HS-27A (cell line): Measurements from ENCODE around the gene HS3ST3B1.

Experiments used
- DNase-seq: peaks from one replicate; pipeline ENCODE4 v3.0.0-alpha.2; 2012; ENCODE audit warnings: low read depth, missing footprints

The HS3ST3B1 gene

DNA sequence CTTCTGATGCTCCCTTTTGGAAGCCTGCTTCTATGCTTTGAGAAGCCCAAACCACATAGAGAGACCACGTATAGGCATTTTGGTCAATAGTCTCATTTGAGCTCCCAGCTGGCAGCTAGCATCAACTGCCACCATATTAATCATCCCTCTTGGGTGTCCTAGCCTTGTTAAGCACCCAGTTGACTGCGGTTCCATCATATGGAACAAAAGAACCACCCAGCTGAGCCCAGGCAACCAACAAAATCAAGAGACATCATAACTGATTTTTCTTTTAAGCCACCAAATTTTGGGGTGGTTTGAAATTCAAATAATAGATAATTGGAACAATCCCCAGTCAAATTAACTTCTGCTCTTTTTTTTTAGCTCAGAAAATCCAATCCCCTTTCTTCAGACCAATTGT is 53.9 kb downstream of the HS3ST3B1 start:
- no peak for DNase-seq

DNA sequence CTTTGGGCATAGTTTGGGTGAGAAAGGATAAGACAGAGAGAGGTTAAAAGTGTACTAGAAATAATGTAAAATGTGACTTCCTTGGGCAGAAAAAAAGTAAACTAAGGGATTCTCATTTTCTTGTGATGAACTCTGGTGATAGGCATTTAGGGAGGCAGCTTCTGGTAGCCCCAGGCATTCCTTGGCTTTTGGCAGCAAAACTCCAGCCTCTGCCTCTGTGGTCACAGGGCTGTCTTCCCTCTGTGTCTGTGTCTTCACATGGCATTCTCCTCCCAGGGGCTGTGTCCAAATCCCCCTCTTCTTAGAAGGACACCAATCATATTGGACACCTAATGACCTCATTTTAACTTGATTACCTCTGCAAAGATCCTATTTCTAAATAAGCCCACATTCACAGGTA is 54.7 kb downstream of the HS3ST3B1 start:
- no peak for DNase-seq

DNA sequence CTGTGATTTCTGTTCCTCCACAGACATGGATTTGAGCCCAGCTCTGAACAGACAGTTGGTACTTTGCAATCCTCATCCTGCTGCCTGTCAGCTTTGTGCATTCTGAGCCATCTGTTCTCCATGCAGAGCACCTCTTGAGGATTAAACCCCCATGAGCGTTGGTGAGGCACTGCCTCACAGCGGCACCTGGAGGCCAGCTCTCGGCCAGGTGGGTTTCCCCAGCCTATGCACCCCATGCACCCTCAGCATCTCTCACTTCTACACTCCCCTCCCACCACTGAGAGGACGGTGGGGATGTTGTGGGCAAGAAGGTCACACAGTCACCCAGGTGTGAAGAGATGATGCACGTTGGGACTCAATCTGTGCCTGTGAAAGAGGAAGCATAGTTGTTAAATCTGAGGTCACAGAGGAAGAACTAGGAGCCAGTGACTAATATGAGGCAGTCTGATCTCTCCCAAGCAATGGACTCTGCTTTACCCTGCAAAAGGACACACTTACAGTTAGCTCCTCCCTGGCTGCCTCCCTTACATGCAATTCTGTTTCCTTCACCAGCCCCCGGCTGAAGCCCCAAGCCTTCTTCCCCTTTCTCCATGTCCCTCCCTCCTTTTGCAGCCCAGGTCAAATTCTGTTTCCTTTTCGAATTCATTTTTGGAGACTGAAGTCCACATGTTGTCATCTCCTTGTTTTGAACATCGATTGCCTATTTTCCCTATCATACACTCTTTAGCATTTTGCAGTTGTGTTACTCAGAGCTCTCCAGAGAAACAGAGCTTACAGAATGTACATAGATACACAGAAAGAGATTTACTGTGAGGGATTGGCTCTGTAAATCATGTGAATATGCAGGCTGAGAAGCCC is 58.5 kb downstream of the HS3ST3B1 start:
- no peak for DNase-seq

DNA sequence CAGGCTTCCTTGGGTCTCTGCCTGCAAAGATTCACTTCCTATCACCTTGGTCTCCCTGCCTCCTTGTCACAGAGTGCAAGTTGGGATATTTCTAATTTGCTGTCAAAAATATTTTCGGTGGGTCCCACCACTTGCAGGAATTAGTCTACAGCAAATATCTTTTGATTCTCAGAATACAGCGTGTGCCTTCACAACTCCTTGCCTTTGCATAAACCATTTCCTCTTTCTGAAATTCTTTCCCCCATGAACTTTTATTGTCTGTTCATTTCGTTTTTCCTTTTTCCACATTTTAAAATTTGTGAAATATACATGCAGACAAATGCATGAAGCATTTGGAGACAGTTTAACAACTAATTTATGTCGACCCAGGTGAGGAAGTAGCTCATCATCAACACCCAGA is 60.0 kb downstream of the HS3ST3B1 start:
- no peak for DNase-seq

DNA sequence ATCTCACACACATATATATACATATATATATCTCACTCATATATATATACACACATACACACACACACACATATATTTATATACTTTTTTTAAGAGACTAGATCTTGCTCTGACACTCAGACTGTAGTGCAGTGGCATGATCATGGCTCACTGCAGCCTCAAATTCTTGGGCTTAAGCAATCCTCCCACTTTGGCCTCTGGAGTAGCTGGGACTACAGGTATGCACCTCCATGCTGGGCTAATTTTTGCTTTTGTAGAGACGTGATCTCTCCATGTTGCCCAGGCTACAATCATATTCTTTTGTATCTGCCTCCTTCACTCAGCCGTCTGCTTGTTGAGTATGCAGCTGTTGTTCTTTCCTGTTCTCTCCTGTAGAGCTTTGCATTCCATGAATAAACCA is 60.6 kb downstream of the HS3ST3B1 start:
- DNase-seq = no peak

DNA sequence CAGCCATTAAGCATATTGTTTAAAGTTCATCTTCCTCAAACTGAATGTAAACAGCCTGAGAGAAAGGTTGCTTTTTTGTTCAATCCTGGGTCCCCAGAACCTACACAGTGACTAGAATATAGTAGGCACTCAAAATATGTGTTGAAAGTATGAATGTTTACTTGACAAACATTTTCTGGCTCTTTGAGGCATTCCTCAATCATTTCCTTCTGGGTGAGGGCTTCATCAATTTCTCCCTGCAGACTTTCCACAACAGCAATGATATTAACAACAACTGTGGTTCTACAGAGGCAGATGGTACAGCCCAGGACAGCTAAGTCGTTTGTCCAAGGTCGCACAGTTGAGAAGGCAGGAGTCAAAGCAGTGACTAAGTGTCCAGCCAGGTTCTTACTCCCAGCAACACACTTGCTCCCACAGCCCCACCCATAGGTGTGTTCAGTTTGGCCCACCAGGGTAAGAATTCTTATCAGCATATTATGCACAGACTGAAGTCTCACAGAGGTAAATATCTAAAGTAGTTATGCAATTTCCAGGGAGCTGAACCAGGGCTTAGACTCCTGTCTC is 61.1 kb downstream of the HS3ST3B1 start:
- DNase-seq = no peak

DNA sequence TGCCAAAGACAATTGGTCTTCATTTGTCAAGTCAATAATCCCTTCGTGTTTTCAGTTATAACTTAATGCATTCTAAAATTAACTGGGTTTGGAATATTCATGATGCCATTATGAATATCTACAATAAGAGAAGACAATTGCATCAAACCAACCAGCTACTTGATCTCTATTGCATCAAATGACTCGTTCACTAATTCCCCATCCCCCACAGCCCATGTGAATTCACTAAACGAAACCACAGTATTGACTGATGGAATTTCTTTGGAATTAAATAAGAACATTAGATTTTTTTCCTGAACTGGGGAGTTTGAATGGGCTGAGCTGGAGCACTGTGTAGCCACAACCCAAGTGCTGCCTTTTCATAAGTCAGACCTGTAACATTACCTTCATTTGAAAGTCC is 65.3 kb downstream of the HS3ST3B1 start:
- DNase-seq = no peak

DNA sequence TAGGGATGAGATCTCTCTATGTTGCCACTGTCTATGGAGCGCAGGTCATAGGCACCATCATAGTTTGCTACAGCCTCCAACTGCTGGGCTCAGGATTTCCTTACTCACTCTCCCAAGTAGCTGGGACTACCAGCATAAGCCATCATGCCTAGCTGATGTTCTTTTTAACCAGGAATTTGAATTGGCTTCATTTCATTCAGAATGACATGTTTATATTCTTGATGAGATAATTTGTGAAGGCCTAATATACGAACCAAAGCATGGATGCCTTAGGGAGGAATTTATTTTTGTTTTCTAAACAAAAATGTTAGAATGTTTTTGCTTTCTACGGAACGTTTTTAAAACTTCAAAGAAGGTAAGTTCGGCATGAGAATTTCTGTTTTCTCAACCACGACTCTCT is 71.6 kb downstream of the HS3ST3B1 start:
- no peak for DNase-seq

DNA sequence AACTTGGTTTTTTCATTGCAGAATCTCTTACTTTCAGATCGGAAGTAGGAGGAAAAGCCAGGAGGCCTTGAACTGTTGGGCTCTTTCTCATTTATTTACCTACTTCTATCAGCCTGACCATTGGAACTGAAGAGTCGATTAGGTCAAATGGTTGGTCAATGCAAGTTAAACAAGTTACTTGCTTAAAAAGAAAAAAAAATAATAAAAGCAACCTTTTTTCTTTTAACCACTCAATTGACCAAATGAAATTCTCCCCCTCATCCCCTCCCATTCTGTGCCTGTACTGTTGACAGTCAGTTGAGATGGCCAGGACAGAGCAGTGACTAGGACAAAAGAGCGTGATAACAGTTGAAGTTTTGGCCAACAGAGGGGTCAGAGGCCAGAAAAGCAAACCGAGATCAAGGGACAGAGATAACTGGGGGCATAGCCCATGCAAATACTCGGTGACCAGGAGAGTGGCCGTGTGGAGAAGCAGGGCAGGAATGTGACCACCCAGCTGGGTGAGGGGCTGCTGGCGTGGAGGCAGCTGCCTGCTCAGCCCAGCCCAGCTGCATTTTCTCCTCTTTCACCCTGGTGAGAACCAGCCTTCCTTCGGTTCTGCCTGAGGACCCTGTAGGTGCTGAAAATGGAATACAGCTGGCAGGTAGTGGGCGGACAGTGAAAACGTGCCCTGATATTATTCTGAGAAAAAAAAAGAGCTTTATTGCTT is 72.2 kb downstream of the HS3ST3B1 start:
- no peak for DNase-seq

DNA sequence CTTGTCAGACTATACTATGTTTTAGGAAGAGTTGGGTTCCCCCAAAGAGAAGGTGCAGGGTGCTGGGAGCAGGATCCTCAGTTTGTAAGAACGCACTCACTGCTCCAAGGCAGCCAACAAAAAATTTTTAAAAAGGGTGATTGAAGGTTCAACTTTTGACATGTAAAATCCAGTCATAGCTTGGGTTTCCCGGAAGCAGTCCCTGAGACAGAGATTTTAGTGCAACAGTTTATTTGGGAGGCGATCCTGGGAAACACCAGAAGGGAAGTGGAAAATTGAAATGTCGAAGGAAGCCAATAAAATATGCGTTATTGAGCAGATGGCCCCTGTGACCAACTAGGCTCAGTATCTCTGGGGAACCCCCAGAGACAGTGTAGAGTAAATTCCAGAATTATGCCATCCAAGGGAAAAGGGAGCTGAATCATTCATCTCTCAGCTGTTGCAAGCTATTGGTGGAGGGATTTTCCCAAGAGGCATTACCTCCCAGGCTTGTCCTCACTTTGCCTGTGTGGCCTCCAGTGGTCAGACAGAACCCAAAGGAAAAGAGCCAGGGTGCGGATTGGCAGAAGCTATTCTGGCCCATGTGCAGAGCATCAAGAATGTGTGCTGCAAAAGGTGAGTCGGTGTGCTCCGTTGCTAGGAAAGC is 72.9 kb downstream of the HS3ST3B1 start:
- DNase-seq = no peak

DNA sequence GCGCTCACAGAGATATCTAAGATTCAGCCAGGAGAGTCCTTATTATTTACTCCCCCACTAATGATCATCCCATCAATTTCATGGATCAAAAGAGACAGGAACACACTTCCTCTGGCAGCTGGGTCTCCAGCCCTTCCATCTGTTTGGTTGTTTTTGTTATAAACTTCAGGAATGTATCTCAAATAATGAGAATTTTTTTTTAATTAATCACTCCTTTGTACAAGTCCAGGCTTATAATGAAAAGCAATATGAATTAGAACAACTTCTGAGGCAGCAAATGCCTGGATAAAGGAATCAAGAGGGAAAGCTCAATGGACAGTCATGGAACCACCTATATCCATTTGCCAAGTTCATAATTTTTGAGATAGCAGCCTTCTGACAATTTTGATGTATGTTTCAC is 73.4 kb downstream of the HS3ST3B1 start:
- DNase-seq = no peak

DNA sequence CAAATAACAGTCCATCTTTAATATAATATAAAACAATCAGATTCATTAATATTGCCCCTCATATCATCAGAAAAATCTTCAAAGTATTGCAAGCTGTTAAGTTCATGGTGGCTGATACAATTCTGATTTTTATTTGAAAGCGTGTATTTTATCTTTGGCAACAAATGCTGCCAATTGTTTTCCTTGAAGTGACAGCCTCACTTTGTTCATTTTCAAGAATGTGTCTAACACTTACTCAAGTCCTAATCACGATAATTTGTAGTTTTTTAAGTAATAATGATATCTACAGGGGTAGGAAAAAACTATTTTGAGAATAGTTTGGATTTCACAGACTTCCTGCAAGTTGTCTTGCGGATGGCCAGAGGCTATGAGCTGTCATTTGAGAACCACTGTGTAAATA is 75.8 kb downstream of the HS3ST3B1 start:
- no peak for DNase-seq

DNA sequence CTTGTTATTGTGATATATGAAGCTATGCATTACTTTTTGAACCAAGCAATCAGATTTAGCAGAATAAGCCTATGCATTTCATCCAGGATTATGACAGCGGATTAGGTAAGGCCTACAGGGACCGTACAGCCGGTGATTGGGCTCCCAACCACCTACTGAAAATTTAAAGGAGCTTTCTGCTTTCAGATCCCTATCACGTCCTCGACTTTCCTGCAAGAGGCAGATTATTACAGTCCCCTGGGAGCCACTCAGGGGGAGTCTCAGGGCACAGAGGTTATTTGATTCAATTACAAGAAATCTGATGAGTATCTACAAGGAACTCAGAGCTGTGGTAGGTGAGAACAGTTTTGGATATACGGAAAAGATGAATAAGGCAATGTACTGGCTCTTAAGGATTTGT is 80.7 kb downstream of the HS3ST3B1 start:
- no peak for DNase-seq

DNA sequence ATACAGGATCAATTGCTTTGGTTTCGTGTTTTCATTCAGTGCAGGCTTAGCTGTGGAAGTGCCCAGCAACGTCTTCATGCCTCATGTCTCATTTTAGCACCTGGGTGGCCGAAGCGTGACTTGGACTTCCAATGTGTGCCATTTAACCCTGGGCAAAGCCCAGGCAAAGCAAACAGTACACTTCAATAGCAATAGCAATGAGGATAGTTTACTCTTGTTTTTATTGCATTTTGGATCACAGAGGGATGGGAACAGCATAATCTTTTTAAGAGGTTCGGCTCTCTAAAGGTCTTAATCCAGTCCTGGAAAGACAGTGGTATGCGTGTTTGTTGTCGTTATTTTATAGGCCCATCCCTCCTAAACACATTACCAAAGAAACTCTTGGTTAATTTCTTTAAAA is 86.2 kb downstream of the HS3ST3B1 start:
- DNase-seq = no peak

DNA sequence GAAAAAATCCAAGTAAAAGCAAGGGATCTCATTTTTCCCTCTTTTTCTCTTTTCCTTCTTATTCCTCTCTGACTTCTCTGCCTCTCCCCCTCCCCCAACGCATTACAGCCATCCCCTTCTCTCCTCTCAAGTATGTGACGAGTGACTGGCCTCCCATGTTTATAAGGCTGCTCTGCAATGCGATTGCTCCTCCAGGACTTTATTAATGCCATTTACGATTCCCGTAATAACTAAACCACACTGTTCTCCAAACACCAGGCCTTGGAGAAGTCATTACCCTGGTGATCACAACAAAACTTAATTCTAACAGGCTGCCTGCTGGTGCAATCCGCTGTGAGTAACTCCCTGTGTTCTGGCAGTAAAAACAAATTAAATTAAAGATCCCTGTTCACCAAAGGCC is 88.8 kb downstream of the HS3ST3B1 start:
- DNase-seq = no peak

DNA sequence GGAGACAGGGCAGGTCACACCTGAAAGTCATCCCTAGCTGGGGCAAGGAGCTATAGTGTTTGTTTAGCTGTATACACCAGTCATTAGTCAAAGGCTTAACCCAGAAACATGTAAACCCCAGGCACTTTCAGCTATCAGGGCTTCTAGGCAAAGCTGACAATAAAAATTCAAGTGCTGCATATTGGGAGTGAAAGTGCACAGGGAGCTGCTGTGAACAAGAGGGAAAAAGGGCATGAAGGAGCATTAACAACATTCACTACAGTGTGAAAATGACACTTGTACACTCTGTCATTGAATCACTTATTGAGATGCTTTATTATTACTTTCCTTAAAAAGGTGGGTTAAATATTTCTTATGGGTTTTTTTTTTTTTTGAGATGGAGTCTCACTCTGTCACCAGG is 92.8 kb downstream of the HS3ST3B1 start:
- no peak for DNase-seq

DNA sequence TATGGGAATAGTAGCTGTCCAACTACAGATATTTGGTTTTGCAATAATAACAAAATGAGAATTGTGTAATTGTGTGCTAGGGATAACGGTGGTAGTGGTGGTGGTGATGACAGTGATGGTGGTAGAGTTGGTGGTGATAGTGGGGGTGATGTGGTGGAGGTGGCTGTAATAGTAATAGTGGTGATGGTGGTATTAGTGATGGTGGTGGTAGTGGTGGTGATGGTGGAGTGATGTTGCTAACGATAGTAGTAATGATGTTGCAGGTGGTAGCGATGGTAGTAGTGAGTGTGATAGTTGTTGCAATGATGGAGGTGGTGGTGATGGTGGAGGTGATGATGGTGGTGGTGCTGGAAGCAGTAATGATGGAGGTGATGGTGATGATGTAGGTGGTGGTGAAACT is 94.4 kb downstream of the HS3ST3B1 start:
- DNase-seq = no peak

DNA sequence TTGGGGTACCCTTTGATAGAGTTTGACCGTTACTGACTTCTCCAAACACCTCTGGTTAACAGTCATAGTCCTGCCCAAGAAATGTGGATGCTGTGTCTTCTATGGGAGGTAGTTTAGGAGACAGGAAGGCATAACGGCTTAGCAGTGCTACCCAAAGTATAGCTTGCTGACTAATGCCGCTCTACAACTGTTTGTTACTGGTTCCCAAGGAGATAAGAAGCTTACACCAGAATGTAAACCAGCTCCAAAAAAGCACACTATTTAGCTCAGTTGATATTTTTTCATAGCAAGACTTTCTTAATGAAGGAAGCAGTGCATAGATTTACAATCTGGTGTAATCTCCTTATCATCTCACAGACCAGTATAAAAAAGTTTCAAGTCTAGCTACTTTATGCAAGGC is 95.7 kb downstream of the HS3ST3B1 start:
- DNase-seq = no peak

DNA sequence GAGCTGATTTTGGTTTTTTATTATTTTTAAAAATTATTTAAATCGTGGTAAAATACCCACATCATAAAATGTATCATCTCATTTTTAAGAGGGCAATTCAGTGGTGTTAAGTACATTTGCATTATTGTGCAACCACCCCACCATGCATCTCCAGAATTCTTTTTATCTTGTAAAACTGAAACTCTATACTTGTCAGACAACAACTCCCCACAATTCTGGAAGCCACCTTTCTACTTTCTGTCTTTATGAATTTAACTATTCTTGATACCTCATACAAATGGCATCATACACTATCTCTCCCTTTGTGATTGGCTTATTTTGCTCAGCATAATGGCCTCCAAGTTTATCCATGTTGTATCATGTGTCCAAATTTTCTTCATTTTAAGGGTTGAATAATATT is 97.9 kb downstream of the HS3ST3B1 start:
- no peak for DNase-seq
